ENCODE data around the gene FAM3A.
"Not testable (repeated sequence)": the region's sequence is repeated elsewhere in the genome, so short reads cannot be mapped to it uniquely, and the experiment has no call there.

The FAM3A gene

GRCh38 chrX:154505734-154506133 is 10.3 kb downstream of the FAM3A start:
- no peak for DNase-seq (ENCODE audit: low read depth in 2 of 2)

DNA sequence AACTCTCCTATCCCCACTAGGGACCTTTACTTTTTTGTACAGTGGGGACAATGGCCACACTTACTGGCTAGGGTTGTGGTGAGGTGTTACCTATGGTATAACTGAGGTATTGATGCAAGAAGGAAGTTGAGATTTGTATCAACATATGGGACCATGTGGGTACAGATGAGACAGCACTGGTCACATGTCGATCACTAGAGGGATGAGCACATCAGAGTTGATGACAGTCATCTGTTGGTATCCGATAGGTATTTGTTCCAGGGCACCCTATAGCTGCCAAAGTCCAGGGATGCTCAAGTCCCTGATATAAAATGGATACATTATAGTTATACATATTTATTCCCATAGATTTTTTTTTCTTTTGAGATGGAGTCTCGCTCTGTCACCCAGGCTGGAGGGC is 13.0 kb downstream of the FAM3A start:
- DNase-seq (ENCODE audit: low read depth in 2 of 2): no peak

- no peak for DNase-seq (ENCODE audit: low read depth in 2 of 2)
Measured at GRCh38 chrX:154502098-154502497, 13.9 kb downstream of the FAM3A start.

DNA sequence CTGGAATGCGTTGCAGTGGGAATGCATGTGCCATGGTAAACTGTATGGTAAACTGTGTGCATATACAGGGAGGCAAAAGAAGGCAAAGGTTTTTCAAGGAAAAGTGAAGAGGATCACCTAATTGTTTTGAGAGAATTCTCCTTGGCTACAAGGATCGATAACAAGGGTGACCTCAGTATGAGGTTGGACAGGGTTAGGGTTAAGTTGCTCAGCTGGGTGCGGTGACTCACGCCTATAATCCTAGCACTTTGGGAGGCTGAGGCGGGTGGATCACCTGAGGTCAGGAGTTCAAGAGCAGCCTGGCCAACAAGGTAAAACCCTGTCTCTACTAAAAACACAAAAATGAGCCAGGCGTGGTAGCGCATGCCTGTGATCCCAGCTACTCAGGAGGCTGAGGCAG is 14.6 kb downstream of the FAM3A start:
- DNase-seq (ENCODE audit: low read depth in 2 of 2): not testable (repeated sequence)

GRCh38 chrX:154496591-154497137 is 19.4 kb downstream of the FAM3A start:
- DNase-seq (ENCODE audit: low read depth in 2 of 2): not testable (repeated sequence)

GRCh38 chrX:154495472-154495922 is 20.5 kb downstream of the FAM3A start:
- no peak for DNase-seq (ENCODE audit: low read depth in 2 of 2)

DNA sequence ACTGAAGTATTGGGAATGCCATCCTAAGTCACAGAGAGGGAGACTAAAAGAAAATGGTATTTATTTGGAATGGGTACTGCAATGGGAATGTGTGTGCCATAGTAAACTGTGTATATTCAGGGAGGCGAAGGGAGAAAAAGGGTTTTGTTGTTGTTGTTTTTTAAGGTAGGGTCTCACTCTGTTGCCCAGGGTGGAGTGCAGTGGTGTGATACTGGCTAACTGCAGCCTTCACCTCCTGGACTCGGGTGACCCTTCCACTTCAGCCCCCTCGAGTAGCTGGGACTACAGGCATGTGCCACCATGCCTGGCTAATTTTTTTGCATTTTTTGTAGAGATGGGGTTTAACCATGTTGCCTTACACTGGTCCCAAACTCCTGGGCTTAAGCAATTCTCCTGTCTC is 21.3 kb downstream of the FAM3A start:
- DNase-seq (ENCODE audit: low read depth in 2 of 2): no peak

DNA sequence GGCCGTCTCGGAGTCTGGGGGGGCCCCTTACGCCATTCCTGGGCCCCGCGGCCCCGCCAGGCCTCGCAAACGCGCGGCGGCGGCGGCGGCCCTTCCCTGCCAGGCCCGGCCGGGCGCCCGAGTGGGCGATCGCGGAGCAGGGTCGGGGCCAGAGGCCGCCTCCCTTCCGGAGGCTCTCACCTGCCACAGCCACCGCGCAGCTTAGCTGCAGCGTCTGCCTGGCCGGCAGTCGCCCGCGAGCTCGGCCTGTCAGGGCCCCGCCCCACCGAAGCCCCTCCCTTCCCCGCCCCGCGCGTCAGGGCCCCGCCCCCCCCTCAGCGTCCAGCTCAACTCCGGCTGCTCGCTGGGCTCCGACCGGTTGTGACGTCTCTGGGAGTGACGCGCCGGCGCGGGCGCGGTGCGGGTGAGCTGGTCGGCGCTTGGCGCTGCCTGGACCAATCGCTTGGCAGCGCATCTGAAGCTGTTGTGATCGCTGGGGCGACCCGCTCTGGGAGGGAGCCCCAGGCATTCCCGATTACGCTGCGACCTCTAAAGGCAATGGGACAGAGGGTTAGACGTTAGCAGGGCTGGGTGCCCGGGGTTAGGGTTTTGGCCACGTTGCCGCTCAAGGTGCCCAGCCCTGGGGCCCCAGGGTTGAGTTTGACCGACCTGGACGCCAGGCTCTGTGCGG is 25.5 kb downstream of the FAM3A start, which contains the start of gene SLC10A3:
SLC10A3 (minus strand) TSS at position 216 of the 670 bp plus-strand sequence. CDS start 1,689 bp downstream, outside the sequence.
- peak; percentile 79 to 81 for DNase-seq (ENCODE audit: low read depth in 2 of 2)

DNA sequence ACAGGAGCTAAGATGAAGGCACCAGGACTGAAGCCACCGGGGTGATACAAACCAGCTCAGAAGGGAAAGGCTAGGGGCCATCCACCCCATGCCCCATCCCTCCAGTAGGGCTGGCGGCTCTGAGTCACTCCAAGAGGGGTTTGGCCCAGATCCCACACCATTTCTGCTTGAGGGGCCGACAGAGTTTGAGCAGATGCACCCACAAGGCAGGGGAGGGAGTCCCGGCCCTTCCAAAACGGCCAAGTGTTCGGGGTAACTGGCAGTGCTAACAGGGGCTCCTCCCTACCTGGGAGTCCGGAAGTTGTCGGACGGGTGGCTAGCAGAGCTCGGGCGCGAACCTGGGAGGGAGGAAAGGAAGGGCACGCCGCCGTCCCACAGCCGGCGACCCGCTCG is 26.0 kb downstream of the FAM3A start:
- no peak for DNase-seq (ENCODE audit: low read depth in 2 of 2)

GRCh38 chrX:154489182-154489581 is 26.9 kb downstream of the FAM3A start:
- no peak for DNase-seq (ENCODE audit: low read depth in 2 of 2)

GRCh38 chrX:154488336-154489075 is 27.5 kb downstream of the FAM3A start:
- no peak for DNase-seq (ENCODE audit: low read depth in 2 of 2)

DNA sequence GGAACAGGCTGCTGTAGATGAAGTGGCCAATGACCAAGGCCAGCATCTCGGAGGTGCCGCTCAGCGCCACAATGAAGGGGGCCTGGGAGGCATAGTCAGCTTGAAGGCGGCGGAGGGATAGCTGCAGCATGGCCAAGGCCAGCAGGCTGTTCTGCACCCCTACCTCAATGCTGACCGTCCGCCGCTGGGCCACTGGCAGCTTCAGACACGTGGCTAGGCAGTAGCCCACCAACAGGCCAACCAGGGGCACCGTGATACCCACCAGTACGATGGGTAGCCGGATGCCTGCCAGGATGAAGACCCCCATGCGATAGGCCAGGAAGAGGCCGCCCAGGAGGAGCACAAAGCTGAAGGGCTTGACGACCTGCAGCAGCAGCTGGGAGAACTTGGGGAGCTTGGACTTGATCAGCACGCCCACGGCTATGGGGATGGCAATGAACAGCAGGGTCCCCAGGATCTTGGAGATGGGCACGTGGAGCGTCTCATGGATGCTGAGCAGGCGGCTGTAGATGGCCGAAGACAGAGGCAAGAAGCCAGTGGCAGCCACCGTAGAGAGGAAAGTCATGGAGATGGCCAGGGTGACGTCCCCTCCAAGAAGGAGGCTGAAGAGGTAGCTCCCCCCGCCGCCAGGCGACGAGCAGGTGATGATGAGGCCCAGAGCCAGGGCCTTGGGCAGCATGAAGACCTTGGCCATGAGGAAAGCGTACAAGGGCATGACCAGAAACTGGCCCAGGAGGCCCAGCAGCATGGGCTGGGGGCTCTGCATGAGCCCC is 28.3 kb downstream of the FAM3A start:
- DNase-seq (ENCODE audit: low read depth in 2 of 2): no peak

DNA sequence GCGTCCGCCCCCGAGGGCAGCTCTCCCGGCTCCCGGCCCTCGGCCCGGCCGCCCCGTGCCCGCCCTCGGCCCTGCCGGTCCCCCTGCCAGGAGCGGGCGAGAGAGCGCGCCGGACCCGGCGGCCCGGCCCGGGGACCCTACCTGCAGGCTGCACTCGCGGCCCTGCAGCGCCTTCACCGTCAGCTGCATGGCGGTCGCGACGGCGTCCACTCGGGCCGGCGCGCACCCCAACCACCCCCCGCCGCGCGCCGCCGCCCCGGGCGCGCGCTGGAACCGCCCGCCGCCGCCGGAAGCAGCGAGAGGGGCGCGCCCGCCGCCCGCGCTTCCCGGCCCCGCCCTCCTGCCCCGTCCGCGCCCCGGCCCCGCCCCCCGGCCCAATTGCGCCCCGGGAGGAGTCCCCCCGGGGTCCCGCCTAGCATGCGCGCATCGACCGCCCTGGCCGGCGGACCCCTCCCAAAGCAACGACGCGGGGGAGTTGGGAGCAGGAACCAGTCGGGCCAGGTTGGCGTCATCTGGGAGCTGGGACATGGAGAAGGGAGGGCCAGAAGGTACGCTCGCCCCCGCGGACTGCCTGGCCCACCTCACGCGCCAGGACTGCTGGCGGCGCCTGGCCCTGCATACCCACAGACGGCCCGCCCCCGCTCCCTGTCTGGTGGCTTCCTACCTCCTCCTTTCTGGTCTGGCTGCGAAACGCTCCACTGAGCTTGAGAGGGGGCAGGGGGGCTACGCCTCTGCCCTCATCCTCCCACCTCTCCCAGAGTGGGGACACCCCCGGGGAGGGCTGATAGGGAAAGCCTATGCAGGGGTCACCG is 29.4 kb downstream of the FAM3A start, which contains the start of gene UBL4A:
UBL4A (minus strand) TSS at position 220 of the 812 bp plus-strand sequence; CDS start at position 189, 31 bp downstream.
- DNase-seq (ENCODE audit: low read depth in 2 of 2): peak in 1 of 2 donors; percentile 52

GRCh38 chrX:154486052-154486395 is 30.0 kb downstream of the FAM3A start:
- DNase-seq (ENCODE audit: low read depth in 2 of 2): no peak

DNA sequence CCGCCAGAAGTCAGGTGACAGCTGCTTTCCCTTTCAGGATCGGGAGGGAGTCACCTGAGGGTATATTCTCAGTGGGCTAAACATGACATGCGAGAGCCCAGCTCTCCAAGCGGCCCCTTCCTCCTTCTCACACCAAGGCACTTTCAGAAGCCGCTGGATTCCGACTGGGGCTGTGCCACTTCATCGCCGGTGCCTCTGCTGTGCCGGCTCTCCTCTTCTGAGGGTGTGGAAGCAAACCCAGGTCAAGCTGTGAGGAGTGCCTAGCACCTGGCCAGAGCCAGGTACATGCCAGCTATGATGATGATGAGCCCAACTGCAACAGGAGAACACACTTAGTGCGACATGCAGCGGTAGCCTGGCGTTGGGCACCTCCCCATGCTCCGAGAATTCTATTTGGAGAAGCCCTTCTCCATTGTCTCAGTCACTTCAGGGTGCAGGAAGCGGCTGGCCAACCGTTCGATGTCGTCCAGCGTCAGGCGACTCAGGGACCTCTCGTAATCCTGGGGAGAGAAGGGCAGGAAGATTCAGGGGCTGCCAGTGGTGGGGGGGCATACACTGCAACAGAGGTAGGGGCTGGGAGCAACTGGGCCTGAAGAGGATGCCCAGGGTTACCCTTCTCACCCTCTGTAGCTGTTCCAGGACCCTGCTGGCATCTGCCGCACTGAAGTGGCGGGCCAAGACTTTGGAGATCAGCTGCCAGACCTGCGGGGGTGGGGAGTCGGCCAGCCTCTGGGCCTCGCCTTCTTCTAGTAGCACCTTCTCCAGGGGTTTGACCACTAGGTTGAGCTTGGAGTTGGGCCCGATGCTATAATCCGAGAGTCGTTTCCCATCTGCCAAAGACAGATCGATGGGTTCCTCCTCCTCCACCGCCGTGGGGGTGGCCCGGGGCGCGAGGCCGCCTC is 30.6 kb downstream of the FAM3A start:
- no peak for DNase-seq (ENCODE audit: low read depth in 2 of 2)

DNA sequence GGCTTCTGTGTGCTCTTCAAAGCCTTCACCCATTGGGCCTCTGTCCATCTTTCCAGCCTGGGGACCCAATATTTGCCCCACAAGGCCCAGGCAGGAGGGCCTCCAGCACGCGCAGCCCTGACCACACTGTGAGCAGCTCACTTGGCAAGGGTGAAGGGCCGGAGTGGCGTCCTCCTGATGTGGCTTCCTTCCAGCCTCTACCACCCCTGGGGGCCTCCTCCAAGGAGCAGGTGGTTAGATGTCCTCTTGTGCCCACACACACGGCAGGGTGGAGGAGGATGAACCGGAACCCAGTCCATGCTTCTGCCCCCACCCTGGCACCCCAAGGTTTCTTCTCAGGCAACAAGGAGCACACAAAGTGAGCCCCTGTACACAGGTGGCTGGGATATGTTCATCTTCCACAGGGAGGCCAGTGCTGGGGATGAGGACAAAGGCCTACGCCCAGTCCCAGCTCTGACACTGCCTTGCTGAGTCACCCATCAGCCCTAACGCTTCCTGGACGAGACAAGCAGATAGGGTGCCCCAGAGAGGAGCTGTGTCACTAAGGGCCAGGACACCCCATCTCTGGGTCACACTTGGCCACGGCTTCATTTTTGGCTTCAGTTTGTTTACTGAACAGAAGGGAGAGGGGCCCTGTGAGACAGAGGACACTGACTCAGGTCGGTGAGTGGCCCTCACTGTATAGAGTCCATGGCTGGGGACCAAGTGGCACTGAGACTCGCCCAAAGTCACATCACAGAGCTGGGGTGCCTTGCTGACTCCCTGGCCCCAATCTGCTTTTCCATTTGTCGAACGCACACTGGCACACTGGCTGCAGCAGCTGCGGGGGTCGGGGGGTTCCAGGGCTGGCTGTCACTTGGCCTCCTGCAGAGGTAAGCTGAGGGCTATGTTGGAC is 31.5 kb downstream of the FAM3A start:
- no peak for DNase-seq (ENCODE audit: low read depth in 2 of 2)

DNA sequence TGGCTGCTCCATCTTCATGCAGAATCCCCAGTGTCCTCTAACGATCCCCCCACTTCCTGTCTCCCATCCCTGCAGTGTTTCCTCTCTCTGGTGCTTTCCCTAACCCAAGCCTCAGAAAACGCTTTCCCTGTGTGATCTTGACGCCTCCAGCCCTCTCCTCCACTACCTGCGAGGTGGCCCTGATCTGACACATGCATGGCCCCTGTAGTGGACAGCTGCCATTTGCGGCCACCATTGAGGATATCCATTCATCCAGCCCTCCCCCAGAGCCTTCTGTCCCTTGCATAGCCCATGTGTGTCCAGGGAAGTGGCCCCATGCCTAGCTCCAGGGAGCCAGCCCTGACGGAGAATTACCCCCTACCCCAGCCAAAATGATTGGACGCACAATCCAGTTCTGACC is 32.7 kb downstream of the FAM3A start:
- DNase-seq (ENCODE audit: low read depth in 2 of 2): no peak

- DNase-seq (ENCODE audit: low read depth in 2 of 2): no peak
Measured at GRCh38 chrX:154482786-154483185, 33.2 kb downstream of the FAM3A start.
